T47D (cell line): ENCODE results near the gene SLC22A17.
A peak's percentile ranks its signal among the peaks of the same experiment; 100 is the strongest.

Source experiments
- DNase-seq, 2 experiments: peaks; one replicate each; pipeline versions ENCODE4 v3.0.0 to v3.0.0-alpha.2; 2011 to 2012; ENCODE audit warnings: low read depth in 1 of 2, low spot score in 1 of 2
- JUND ChIP-seq: IDR thresholded peaks from 2 replicates; pipeline ENCODE4 v1.6.1; 2012; ENCODE audit warnings: low read depth
- in situ Hi-C: cut with HindIII; loops from 2 replicates; pipeline ENCODE4 v1.10.0; 2016; ENCODE audit warnings: low sequenced_read_pairs, low pct_unique_long_range_greater_than_20kb

SLC22A17 gene

GRCh38 chr14:23377573-23378563 lies 25.2 kb upstream of the SLC22A17 start:
- in situ Hi-C loops = no loop called here
- TF ChIP-seq JUND = no peak
- DNase-seq = no peak

- TF ChIP-seq JUND = no peak
- no peak for DNase-seq
- in situ Hi-C loops = no loop called here
Measured at GRCh38 chr14:23377198-23377550, 24.5 kb upstream of the SLC22A17 start.

GRCh38 chr14:23376482-23377197 lies 24.0 kb upstream of the SLC22A17 start, which contains the start of gene CMTM5:
Gene CMTM5, plus strand, starts transcription at chr14:23377046. Its CDS starts 206 bp downstream, at chr14:23377252.
- TF ChIP-seq JUND = no peak
- DNase-seq = no peak
- in situ Hi-C loops = no loop called here

- no peak for TF ChIP-seq JUND
- DNase-seq = no peak
- in situ Hi-C loops = no loop called here
Measured at GRCh38 chr14:23375527-23376251, 23.0 kb upstream of the SLC22A17 start.

DNA sequence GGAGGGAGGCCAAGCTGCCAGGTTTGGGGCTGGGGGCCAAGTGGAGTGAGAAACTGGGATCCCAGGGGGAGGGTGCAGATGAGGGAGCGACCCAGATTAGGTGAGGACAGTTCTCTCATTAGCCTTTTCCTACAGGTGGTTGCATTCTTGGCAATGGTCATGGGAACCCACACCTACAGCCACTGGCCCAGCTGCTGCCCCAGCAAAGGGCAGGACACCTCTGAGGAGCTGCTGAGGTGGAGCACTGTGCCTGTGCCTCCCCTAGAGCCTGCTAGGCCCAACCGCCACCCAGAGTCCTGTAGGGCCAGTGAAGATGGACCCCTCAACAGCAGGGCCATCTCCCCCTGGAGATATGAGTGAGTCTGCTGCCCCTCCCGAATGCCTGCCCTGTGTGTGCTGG lies 20.4 kb upstream of the SLC22A17 start:
- in situ Hi-C loops = no loop called here
- TF ChIP-seq JUND = no peak
- no peak for DNase-seq

DNA sequence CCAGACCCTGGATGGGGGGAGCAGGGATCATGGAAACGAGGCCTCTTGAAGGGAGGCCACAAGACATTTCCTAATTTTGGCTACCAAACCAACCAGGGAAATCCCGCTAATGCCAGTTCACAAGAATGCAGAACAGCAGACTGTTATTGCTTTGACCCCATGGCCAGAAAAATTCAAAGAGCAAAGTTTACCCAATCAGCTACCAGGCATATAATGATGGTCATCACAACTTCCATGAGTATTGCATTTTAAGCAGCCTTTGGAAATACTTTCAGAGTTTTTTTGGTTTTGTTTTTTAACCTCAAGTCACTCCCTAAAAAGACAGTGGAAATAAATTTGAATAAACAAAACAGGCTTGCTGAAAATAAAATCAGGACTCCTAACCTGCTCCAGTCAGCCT lies 19.8 kb upstream of the SLC22A17 start, which contains the start of gene IL25:
IL25 (plus strand) TSS at position 301 of the 400 bp plus-strand sequence.
- in situ Hi-C loops = no loop called here
- no peak for TF ChIP-seq JUND
- DNase-seq = no peak

GRCh38 chr14:23371865-23372264 lies 19.2 kb upstream of the SLC22A17 start:
- no peak for TF ChIP-seq JUND
- no peak for DNase-seq
- in situ Hi-C loops = no loop called here

- DNase-seq = no peak
- TF ChIP-seq JUND = no peak
- in situ Hi-C loops = no loop called here
Measured at GRCh38 chr14:23370221-23370620, 17.5 kb upstream of the SLC22A17 start.

DNA sequence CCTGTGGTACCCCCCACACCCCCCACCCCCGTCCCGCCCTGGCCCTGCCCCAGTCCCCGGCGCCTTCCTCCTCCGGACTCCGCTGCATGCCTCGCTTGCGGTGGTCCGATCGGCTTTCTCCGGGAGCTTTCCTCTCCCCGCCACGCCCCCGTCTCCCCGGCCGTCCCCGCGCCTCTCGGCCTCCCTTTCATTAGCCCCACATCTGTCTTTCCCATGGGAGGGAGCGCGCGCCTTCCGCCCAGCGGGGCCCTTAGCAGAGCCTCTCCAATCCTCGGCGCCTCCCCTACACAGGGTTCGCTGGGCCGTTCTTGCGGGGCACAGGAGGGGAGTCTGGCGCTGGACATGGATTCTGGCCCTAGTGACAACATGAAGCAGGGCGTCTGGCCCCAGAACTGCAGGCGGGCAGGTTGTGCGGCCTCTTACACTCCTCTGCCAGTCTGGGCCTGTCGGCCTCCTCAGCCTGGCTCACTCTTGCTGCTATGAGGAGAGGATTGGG lies 13.8 kb upstream of the SLC22A17 start:
- DNase-seq = no peak
- in situ Hi-C loops = no loop called here
- no peak for TF ChIP-seq JUND

DNA sequence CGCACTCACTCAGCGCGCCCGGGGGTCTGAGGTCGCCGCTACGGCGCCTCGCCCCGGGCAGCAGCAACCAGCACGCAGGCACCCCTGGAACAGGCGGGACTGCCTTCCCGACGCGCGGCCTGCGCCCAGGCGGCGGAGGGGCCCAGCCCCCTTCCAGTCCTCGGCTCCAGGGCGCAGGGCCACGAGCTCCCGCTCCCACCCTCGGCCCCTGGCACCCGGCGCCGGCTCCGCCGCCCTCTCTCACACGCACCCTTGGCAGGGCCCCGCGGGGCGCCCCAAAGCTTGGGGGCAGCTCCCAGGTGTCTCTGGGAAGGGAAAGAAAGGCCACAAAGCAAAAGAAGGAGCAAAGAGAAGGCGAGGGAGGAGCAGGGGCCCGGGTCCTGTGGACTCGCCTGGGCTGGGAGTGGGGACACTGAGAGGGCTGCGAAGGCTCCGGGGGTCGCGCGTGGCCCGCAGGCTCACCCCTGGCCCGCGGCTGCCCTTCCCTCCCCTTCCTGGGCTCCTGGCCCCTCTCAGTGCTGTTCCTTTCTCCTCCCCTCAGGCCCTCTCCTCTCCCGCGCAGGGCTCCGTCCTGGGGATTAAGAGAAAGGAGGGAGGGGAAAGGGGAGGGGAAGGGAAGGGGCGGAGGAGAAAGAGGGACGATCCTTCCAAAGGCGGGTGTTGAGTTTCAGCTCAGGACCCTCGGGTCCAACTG lies 13.2 kb upstream of the SLC22A17 start:
- no peak for DNase-seq
- in situ Hi-C loops = no loop called here
- TF ChIP-seq JUND = no peak

DNA sequence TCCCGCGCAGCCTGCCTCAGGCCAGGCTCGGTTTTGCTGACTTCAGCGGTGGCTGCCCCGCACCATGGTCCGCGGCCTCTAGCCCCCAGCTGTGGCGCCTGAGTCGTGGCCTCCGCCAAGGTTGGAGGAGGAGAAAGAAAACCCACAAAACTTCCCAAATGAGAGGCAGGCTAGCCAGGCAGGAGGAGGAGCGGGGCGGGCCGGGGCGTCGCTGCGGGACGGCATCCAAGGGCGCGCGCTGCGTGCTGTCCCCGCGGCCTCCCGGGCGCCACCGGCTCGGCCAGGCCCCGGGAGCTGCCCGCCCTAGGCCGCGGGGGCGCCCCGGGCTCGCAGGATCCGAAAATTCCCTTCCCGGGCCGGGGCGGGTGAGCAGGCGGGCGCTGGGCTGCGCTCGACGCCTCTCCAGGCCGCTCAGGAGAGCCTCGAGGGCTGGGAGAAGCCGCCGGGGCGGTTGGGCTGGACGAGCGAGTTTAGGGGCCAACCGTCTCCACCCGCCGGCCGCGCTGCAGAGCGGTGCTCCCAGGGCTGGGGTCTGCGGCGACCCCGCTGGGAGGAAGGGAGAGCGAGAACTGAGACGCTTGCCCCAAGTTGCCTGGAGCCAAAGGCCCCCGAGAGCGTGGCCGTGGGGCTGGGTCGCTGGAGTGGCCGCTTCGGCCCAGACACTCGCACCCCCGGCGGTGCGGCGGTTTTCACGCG lies 12.5 kb upstream of the SLC22A17 start, which contains the start of gene EFS:
EFS (minus strand) TSS at position 137 of the 696 bp plus-strand sequence. CDS start 147 bp downstream, outside the sequence.
- in situ Hi-C loops = no loop called here
- peak; percentile 81 to 83 for DNase-seq
- no peak for TF ChIP-seq JUND
